K562 (cell line): ENCODE measurements around the gene IQSEC3. TPM values are rescaled to one million over a fixed set of nuclear protein-coding genes. Genes with fewer than 3 reads are reported as not detected.

Experiments
- ATAC-seq: fragments of 200-7000 bp; cut with Tn5 transposase; 3 replicates; pipeline ENCODE4 v1.9.1; 2020; ENCODE audit warnings: moderate library complexity
- BruUV-seq: library from RNA; stranded (reverse); fragments of 400-500 nt; replicated peaks from 2 replicates; lab custom pipeline; 2021; lab: Mats Ljungman, UMichigan
- CTCF ChIA-PET: fragments of 300-600 bp; formaldehyde crosslinking; extraction: SDS; loops from one replicate; lab custom pipeline; 2021; ENCODE audit warnings: low intra/inter-chr PET ratio; lab: Yijun Ruan, JAX
- POLR2A ChIA-PET: fragments of 300-600, 350-650 bp; sonication (Branson Sonifier 250); formaldehyde crosslinking; extraction: SDS; loops from one replicate; lab custom pipeline; 2021; ENCODE audit warnings: antibody characterized with exemption, inconsistent platforms; lab: Yijun Ruan, JAX
- DNase-seq, 4 experiments: peaks; one replicate each; pipeline versions ENCODE4 v3.0.0 to v3.0.0-alpha.2; 2011 to 2018; ENCODE audit warnings: low spot score in 3 of 4, mixed read lengths in 3 of 4; ENCODE audit errors: extremely low read depth in 1 of 4
- FAIRE-seq: peaks from 2 replicates; lab custom pipeline; 2011; peaks lifted over from hg19 to GRCh38; lab: Jason Lieb, UNC
- H2AFZ ChIP-seq: 2 replicates; pipeline ENCODE4 v1.6.0; 2011; ENCODE audit warnings: low read depth, low read length, control low read depth, inconsistent platforms
- H3K27ac ChIP-seq: fragments of 200-600 bp; 3 replicates; pipeline ENCODE4 v1.8.0; 2011; ENCODE audit warnings: low read depth, mild to moderate bottlenecking, control low read depth, inconsistent platforms, low read length, moderate library complexity, mixed read lengths; ENCODE audit errors: extremely low read depth
- H3K27me3 ChIP-seq, 2 experiments: fragments of 300-600 bp in 1 of 2; 2 replicates in 1 of 2; 3 replicates in 1 of 2; pipeline versions ENCODE4 v1.6.0 to v1.8.0; 2011; ENCODE audit warnings: inconsistent platforms in 2 of 2, low read length in 2 of 2, mild to moderate bottlenecking in 1 of 2, mixed read lengths in 1 of 2, moderate library complexity in 1 of 2; ENCODE audit not compliant: control insufficient read depth in 2 of 2, insufficient read depth in 2 of 2
- H3K36me3 ChIP-seq: fragments of 300-600 bp; 3 replicates; pipeline ENCODE4 v1.8.0; 2011; ENCODE audit warnings: mild to moderate bottlenecking, low read length, inconsistent platforms; ENCODE audit not compliant: control insufficient read depth, insufficient read depth
- H3K4me1 ChIP-seq, 2 experiments: fragments of 200-600 bp in 1 of 2; replicated peaks in 1 of 2; 2 replicates in 1 of 2; 3 replicates in 1 of 2; pipeline versions ENCODE4 v1.5.1 to v1.8.0; 2011; ENCODE audit warnings: inconsistent platforms in 2 of 2, low read length in 2 of 2, mild to moderate bottlenecking in 1 of 2, mixed read lengths in 1 of 2, moderate library complexity in 1 of 2; ENCODE audit not compliant: control insufficient read depth in 2 of 2, insufficient read depth in 2 of 2
- H3K4me2 ChIP-seq: 2 replicates; pipeline ENCODE4 v1.6.1; 2011; ENCODE audit warnings: low read length, control low read depth, inconsistent platforms, mixed read lengths; ENCODE audit not compliant: insufficient read depth
- H3K4me3 ChIP-seq: fragments of 200-600 bp; sonication (generic), shearing (Covaris generic); 2 replicates; pipeline ENCODE4 v1.5.1; 2016; ENCODE audit warnings: control low read depth, inconsistent platforms
- H3K79me2 ChIP-seq: fragments of 200-600 bp; 3 replicates; pipeline ENCODE4 v1.8.0; 2011; ENCODE audit warnings: low read length, inconsistent platforms; ENCODE audit not compliant: control insufficient read depth, insufficient read depth
- H3K9ac ChIP-seq, 2 experiments: 2 replicates each; pipeline versions ENCODE4 v1.6.0 to v1.6.1; 2011; ENCODE audit warnings: low read depth in 2 of 2, low read length in 2 of 2, control low read depth in 1 of 2, inconsistent platforms in 1 of 2, mild to moderate bottlenecking in 1 of 2, mixed read lengths in 1 of 2; ENCODE audit not compliant: insufficient read depth in 1 of 2
- H3K9me1 ChIP-seq: one replicate; pipeline ENCODE4 v1.6.0; 2011; ENCODE audit warnings: inconsistent platforms, mild to moderate bottlenecking, low read length, moderate library complexity; ENCODE audit not compliant: control insufficient read depth, insufficient read depth
- H3K9me3 ChIP-seq: replicated peaks from 2 replicates; pipeline ENCODE4 v1.5.1; 2011; ENCODE audit warnings: low read depth, low read length, inconsistent platforms; ENCODE audit not compliant: control insufficient read depth, insufficient read depth
- H4K20me1 ChIP-seq: replicated peaks from 2 replicates; pipeline ENCODE4 v1.6.1; 2011; ENCODE audit warnings: low read length, inconsistent platforms, mixed read lengths; ENCODE audit not compliant: control insufficient read depth, insufficient read depth
- ARNT ChIP-seq, 2 experiments: fragments of 450-650 bp; IDR thresholded peaks; 2 replicates each; pipeline ENCODE4 v1.6.1; 2016; ENCODE audit warnings: mild to moderate bottlenecking in 1 of 2
- BRD9 ChIP-seq: fragments of 450-650 bp; IDR thresholded peaks from 2 replicates; pipeline ENCODE4 v1.6.1; 2018; ENCODE audit warnings: low read depth; ENCODE audit not compliant: partially characterized antibody
- KHSRP ChIP-seq: fragments of 450-650 bp; IDR thresholded peaks from 2 replicates; pipeline ENCODE4 v1.6.1; 2017
- PHTF2 ChIP-seq: fragments of 250-450 bp; sonication (Bioruptor Pico); IDR thresholded peaks from 2 replicates; pipeline ENCODE4 v1.5.0; 2021; ENCODE audit warnings: mild to moderate bottlenecking
- SRSF3 ChIP-seq: fragments of 200-400 bp; formaldehyde crosslinking; IDR thresholded peaks from 2 replicates; pipeline ENCODE4 v1.6.1; 2016; ENCODE audit warnings: mild to moderate bottlenecking, low read length, moderate library complexity; ENCODE audit not compliant: insufficient read depth
- TCF7 ChIP-seq: sonication (generic); IDR thresholded peaks from 2 replicates; pipeline ENCODE4 v1.6.1; 2016; ENCODE audit warnings: antibody characterized with exemption, borderline replicate concordance
- THAP7 ChIP-seq: fragments of 250-450 bp; sonication (Bioruptor Pico); IDR thresholded peaks from 2 replicates; pipeline ENCODE4 v1.5.0; 2021
- XRCC4 ChIP-seq: IDR thresholded peaks from one replicate; pipeline ENCODE4 v1.6.1; 2011; ENCODE audit not compliant: insufficient read depth, insufficient read length; ENCODE audit errors: extremely low read depth
- ZFP36 ChIP-seq: fragments of 150-350 bp; IDR thresholded peaks from 2 replicates; pipeline ENCODE4 v1.6.1; 2018; ENCODE audit warnings: low read length, low read depth; ENCODE audit not compliant: partially characterized antibody
- ZNF445 ChIP-seq: fragments of 250-450 bp; sonication (Bioruptor Pico); IDR thresholded peaks from 2 replicates; pipeline ENCODE4 v1.4.0; 2020; ENCODE audit warnings: low read depth, mild to moderate bottlenecking, moderate library complexity
- WGBS: fragments of 100-300 bp; shearing (Covaris generic); methylation state at CpG from one replicate; pipeline ENCODE4 v1.1.6; 2016; ENCODE audit warnings: low coverage, mixed read lengths; ENCODE audit not compliant: insufficient coverage; ENCODE audit errors: missing lambda C conversion rate; 5-methylcytosine and 5-hydroxymethylcytosine counted together
- in situ Hi-C: fragments of 300-500 bp; cut with MboI; formaldehyde crosslinking; loops from 4 replicates; pipeline ENCODE4 v1.15.0; 2018; ENCODE audit warnings: inconsistent platforms, mixed read lengths
- intact Hi-C: fragments of 100-400 bp; cut with micrococcal nuclease; formaldehyde crosslinking; loops from 2 replicates; pipeline ENCODE4 v1.14.2; 2022
- polyA plus RNA-seq, 8 experiments: library from polyadenylated mRNA; depleted of rRNA in 4 of 8; stranded (reverse) in 5 of 8; unstranded in 3 of 8; fragments of >200 nt; fragmentation: Nextera tagmentation in 2 of 8; fragmentation: Illumina TruSeq in 1 of 8; extraction: Ambion mirVana in 2 of 8; extraction: Trizol in 1 of 8; gene quantifications; 2 replicates each; pipeline versions ENCODE4 v1.2.1 to v1.2.3, GENCODE V29; 2011 to 2014; ENCODE audit warnings: inconsistent platforms in 1 of 8, missing spikeins in 1 of 8
- total RNA-seq, 7 experiments: library from RNA; depleted of rRNA in 6 of 7; stranded (reverse); fragments of >200 nt in 6 of 7; fragmentation: Illumina TruSeq in 2 of 7; extraction: Trizol in 2 of 7; gene quantifications; 2 replicates each; pipeline versions ENCODE4 v1.2.1 to v1.2.3, GENCODE V29; 2011 to 2021; ENCODE audit warnings: low replicate concordance in 1 of 7

The IQSEC3 gene
- total and polyA plus RNA-seq, 9 of the 15 experiments (the other 6 are each of a cell fraction or from before 2014, with no cell fraction given), result under 0.01 to 0.25 (median 0.08) TPM; not detected in 3

- TF ChIP-seq SRSF3 (no peak), KHSRP (no peak), THAP7 (CRISPR knock-in tag) (no peak), ZFP36 (no peak)
Observed at GRCh38 chr12:135138-135537, 68.6 kb downstream of the IQSEC3 start (continued).

GRCh38 chr12:138171-138897 is 71.8 kb downstream of the IQSEC3 start:
- no peaks in the 10 kb centered on the region for H3K79me2 ChIP-seq
- 64% methylated on average over 24 of the region's 64 CpGs for WGBS
- TF ChIP-seq XRCC4, result no peak
- TF ChIP-seq PHTF2 (CRISPR knock-in tag), result no peak
- no peak for TF ChIP-seq TCF7
- no peak for TF ChIP-seq BRD9
- no peak for TF ChIP-seq ZNF445
- no peak for TF ChIP-seq ARNT (IDR thresholded peaks at IDR 0.05)
- TF ChIP-seq, all 486 proteins: peak for 0
- ATAC-seq, result no peak
- no peak overlapping the region for H3K4me2 ChIP-seq
- H4K20me1 ChIP-seq, result no peaks in the 10 kb centered on the region
- H3K36me3 ChIP-seq, result no peaks in the 10 kb centered on the region
- no peak overlapping the region for H3K9ac ChIP-seq
- no peak for FAIRE-seq
- peaks cover 13 to 62% of the 10 kb centered on the region in 2 experiments; a peak in 4 of 5 replicates for H3K27me3 ChIP-seq
- CTCF ChIA-PET, result no interaction called here
- POLR2A ChIA-PET, result no interaction called here
- peaks cover 5 to 12% of the 10 kb centered on the region in 2 experiments; a peak in 4 of 5 replicates for H3K4me1 ChIP-seq
- in situ Hi-C loops (no loop called here), intact Hi-C loops (no loop called here)
- no peak overlapping the region for H3K4me3 ChIP-seq
- H3K27ac ChIP-seq, result no peak overlapping the region
- no TSS peak for BruUV-seq
- no peaks in the 10 kb centered on the region for H3K9me1 ChIP-seq
- no peak overlapping the region for H2AFZ ChIP-seq
- no peak for DNase-seq
- H3K9me3 ChIP-seq, result no peaks in the 10 kb centered on the region
